GM23248 (cell line): ENCODE data around the gene GRIP1.

Source experiments
- EZH2 ChIP-seq: fragments of 200-600 bp; sonication (generic); IDR thresholded peaks from 2 replicates; pipeline ENCODE4 v1.6.1; 2018; ENCODE audit warnings: antibody characterized with exemption, mild to moderate bottlenecking; ENCODE audit not compliant: insufficient read depth, poor library complexity, severe bottlenecking
- EZH2phosphoT487 ChIP-seq: fragments of 200-600 bp; sonication (generic); IDR thresholded peaks from 2 replicates; pipeline ENCODE4 v1.6.1; 2018; ENCODE audit warnings: antibody characterized with exemption, moderate library complexity, mild to moderate bottlenecking, low read depth; ENCODE audit not compliant: insufficient read depth

DNA sequence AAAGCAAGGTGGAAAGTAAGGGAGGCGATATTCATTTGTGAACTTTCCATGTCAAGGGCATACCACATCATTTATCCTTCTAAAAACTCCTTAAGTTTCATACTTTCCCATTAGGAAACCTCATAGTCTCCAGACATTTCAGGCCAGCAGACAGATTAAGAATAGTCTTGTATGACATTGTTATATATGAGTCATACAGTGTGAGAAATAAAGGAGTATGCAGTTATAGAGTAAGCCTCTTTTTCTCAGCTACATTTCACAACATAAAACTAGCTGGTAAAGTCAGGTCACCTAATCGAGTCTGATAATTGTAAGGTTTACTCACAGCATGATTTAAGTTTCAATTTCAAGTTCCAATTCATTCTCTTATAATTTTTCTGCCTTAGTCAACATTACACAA is 164.3 kb downstream of the GRIP1 start:
- no peak for TF ChIP-seq EZH2
- no peak for TF ChIP-seq EZH2phosphoT487
